Bronchial smooth muscle cell (primary cell): ENCODE data around the gene TBC1D14. TPM values are rescaled to one million over a fixed set of nuclear protein-coding genes. Genes with fewer than 3 reads are reported as not detected.

Experiments used
- total RNA-seq: library from RNA; depleted of rRNA; stranded (reverse); fragments of >200 nt; gene quantifications from 2 replicates; pipeline ENCODE4 v1.2.1, GENCODE V29; 2014

The TBC1D14 gene, protein sequence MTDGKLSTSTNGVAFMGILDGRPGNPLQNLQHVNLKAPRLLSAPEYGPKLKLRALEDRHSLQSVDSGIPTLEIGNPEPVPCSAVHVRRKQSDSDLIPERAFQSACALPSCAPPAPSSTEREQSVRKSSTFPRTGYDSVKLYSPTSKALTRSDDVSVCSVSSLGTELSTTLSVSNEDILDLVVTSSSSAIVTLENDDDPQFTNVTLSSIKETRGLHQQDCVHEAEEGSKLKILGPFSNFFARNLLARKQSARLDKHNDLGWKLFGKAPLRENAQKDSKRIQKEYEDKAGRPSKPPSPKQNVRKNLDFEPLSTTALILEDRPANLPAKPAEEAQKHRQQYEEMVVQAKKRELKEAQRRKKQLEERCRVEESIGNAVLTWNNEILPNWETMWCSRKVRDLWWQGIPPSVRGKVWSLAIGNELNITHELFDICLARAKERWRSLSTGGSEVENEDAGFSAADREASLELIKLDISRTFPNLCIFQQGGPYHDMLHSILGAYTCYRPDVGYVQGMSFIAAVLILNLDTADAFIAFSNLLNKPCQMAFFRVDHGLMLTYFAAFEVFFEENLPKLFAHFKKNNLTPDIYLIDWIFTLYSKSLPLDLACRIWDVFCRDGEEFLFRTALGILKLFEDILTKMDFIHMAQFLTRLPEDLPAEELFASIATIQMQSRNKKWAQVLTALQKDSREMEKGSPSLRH
- 37.0 and 37.8 TPM in 2 replicates for total RNA-seq

DNA sequence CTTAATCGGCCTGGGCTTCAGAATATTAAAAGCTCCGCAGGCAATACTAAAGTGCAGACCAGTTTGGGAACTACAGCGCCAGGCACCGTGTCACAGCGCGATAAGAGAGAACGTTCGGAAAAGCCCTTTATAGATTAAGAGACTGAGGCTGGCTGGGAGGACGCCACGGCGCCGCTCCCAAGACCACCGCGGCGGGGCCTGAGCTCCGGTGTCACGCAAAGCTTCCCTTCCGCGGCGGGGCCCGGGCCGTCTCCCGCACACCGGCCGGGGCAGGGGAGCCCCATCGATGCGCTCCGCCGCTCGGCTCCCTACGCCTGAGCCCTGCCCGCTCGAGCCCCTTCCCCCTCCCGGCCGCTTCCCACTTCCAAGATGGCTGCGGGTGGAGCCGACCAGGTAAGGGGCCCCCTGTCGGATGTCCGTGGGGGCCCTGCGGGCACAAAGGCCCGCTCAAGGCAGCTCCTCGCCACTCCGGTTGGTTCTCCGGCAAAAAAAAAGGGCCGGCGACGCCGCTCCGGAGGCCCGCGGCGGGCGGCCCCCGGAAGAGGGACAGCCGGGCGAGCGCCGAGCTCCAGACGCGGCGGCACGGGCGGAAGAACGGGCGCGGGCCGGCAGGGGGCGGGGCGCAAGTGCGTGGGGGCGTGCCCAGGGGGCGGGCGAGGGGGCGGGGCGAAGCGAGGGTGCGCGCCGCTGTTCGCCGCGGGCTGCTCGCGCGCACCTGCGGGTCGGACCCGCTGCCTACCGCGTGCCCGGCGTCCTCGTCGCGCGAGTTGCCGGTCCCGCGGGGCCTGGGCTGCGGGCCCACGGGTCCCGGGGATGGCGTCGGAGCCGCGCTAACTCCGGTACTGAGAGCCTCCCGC lies at the start of gene TBC1D14:
Gene TBC1D14 (plus strand): TSS at position 714 of the 857 bp plus-strand sequence. CDS start 13,564 bp downstream, outside the sequence.

DNA sequence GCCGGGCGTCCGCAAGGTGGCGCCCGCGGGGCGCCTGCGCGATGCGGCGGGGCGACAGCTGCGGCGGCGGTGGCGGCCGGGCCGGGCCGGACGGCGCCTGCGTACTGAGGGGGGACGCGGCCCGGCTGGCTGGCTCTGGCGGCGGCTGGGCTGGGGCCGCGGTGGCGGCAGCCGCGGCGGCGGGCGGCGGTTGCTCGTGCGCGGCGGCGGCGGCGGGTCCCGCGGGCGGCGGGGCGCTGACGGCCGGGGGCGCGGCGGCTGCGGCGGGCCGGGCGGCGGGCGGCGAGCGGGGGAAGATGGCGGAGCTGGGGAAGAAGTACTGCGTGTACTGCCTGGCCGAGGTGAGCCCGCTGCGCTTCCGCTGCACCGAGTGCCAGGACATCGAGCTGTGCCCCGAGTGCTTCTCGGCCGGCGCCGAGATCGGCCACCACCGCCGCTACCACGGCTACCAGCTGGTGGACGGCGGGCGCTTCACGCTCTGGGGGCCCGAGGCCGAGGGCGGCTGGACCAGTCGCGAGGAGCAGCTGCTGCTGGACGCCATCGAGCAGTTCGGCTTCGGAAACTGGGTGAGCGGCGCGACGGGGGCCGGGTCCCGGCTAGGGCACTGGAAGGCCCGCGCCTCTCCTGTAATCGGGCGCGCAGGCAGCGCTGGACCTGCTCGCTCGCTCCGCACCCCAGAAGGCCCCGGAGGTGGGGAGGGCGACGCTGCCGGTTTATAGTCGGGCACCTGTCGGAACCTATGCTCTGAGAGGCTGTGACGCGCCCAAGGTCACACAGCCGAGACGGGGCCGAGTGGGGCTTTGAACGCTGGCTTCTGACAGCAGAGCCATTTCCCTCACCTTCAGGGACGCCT lies 133.9 kb downstream of the TBC1D14 start, which contains the start of gene TADA2B:
Gene TADA2B (plus strand): TSS at position 89 of the 853 bp plus-strand sequence. CDS start 208 bp downstream, at position 297.

DNA sequence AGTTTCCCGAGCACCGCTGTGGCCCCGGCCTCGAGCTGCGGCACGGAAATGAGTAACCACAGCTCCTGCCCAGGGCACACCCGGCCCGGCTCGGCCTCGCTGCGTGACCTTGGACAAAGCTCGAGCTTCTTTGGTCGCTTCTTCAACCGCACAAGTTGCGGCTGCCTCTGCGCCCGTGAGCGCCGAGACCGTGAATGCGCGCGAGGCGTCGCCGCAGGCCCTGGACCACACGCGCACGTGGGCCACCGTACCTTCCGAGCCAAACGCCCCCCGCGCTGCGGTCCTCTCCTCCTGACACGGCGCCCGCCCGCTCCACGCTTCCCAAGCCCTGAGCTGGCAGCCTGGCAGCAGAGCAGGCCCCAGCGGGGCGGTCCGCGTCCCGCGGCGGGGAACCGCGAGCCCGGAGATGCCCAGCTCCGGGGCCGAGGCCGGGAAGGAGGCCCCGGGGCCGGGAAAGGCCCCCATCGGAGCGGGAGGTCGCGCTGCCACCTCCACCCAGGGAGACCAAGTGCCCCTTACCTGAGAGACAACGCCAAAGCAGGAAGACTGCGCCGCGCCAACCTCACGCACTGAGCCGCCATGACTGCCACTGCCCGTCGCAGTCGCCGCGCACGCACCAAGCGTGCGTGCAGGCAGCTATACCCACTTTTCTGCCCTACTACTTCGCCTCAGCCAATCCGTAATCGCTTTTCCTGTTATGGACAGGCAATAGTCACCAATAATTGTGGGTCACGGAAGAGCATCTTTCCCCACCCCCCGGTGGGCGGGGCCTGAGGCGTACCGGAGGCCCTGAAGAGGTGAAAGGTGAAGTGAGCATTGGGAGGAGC lies 158.0 kb downstream of the TBC1D14 start, which contains the start of gene GRPEL1:
Gene GRPEL1 (minus strand): TSS at position 613 of the 827 bp plus-strand sequence. CDS start 32 bp downstream, at position 581.

Other genes with a start within 250 kb of the TBC1D14 start
- 0.32 and 1.4 TPM in 2 replicates for gene S100P, start 215.9 kb upstream of the TBC1D14 start, total RNA-seq
- gene MRFAP1L1, start 200.0 kb upstream of the TBC1D14 start, total RNA-seq, result 60.7 and 68.1 TPM in 2 replicates
- gene BLOC1S4, start 193.7 kb upstream of the TBC1D14 start, total RNA-seq, result 15.6 TPM in 2 replicates
- 11.8 and 13.7 TPM in 2 replicates for gene KIAA0232, start 127.1 kb upstream of the TBC1D14 start, total RNA-seq
- gene TADA2B, start 133.5 kb downstream of the TBC1D14 start, total RNA-seq, result 8.7 and 11.7 TPM in 2 replicates
- 14.8 and 20.2 TPM in 2 replicates for gene GRPEL1, start 158.2 kb downstream of the TBC1D14 start, total RNA-seq